ENCODE results near the gene OSTC.

The OSTC gene

DNA sequence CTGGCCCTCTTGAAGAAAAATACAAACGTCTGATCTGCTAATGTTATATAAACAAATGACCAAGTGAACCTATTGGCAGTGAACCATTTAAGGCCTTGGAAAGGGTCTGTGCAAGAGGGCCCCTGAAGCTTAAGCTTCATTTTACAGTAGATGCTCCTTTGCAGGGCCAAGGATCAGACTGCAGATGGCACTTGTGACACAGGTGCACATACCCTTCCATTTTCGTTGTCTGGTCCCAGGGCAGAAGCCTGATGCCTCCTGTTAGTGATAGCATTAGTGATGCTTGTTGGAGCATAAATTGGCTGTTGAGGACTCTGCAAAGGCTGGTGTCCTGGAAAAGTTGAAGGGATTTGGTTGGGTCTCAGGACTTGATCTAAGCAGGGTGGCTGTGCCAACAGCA lies 65.9 kb downstream of the OSTC start:
- DNase-seq (ENCODE audit: low spot score) = no peak

DNA sequence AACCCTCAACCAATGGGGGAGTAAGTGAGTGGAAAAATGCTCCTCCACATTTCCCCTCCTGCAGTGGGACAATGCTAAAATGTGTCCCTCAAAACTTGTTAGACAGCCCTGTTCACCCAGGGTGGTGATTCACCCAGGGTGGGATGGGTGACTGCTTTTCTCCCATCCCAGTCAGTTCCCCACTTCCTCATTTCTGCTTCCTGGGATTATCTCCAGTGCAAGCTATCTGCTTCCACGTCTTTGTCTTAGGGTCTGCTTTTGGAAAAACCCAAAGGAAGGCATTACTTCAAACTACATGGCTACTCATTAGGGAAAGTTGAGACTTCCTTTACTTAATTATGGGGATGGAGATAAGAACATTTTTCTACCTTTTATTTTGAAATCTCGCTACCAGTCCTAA lies 67.0 kb downstream of the OSTC start:
- no peak for DNase-seq (ENCODE audit: low spot score)
